Lower leg skin (tissue), 3 donors: ENCODE results near the gene RALGAPA2.

Source experiments
- CTCF ChIP-seq, 3 donors: fragments of 450-650 bp; IDR thresholded peaks; one replicate each; pipeline ENCODE4 v1.5.1; 2016; ENCODE audit warnings: antibody characterized with exemption in 3 of 3, mild to moderate bottlenecking in 3 of 3, moderate library complexity in 2 of 3
- POLR2A ChIP-seq, 2 donors: fragments of 450-650 bp; IDR thresholded peaks; one replicate each; pipeline ENCODE4 v1.6.1; 2016 to 2017; ENCODE audit warnings: antibody characterized with exemption in 2 of 2, mild to moderate bottlenecking in 1 of 2, moderate library complexity in 1 of 2

GRCh38 chr20:20743511-20744169, 31.2 kb upstream of the RALGAPA2 start:
- no peak for TF ChIP-seq POLR2A (IDR thresholded peaks at IDR 0.05)
- no peak for TF ChIP-seq CTCF (IDR thresholded peaks at IDR 0.05)
